Gastroesophageal sphincter (tissue), 4 donors: ENCODE data around the gene FBXO38. TPM values are rescaled to one million over a fixed set of nuclear protein-coding genes. Genes with fewer than 3 reads are reported as not detected.

Experiments used
- ATAC-seq: fragments of 150-250 bp; one replicate; pipeline ENCODE4 v1.9.1; 2016; ENCODE audit warnings: mild to moderate bottlenecking, moderate library complexity
- H3K27ac ChIP-seq, 4 donors: fragments of 200-600 bp; sonication (generic) in 3 of 4; 1 replicate in 3 of 4; 2 replicates in 1 of 4; pipeline ENCODE4 v1.5.1; 2016 to 2019
- H3K27me3 ChIP-seq: fragments of 200-600 bp; sonication (generic); one replicate; pipeline ENCODE4 v1.5.1; 2019
- H3K36me3 ChIP-seq, 2 donors: fragments of 200-600 bp; sonication (generic); one replicate each; pipeline ENCODE4 v1.5.1; 2019; ENCODE audit warnings: control low read depth in 1 of 2
- H3K4me1 ChIP-seq, 3 donors: fragments of 200-600 bp; sonication (generic); 1 replicate in 2 of 3; 2 replicates in 1 of 3; pipeline ENCODE4 v1.5.1; 2016 to 2019; ENCODE audit warnings: control low read depth in 2 of 3
- H3K4me3 ChIP-seq, 2 donors: fragments of 200-600 bp; sonication (generic); one replicate each; pipeline ENCODE4 v1.5.1; 2019; ENCODE audit warnings: mild to moderate bottlenecking in 1 of 2, moderate library complexity in 1 of 2
- H3K9me3 ChIP-seq, 3 donors: fragments of 200-600 bp; sonication (generic); one replicate each; pipeline ENCODE4 v1.5.1; 2017 to 2019; ENCODE audit warnings: control low read depth in 2 of 3
- CTCF ChIP-seq, 4 experiments: fragments of 200-600 bp in 2 of 4; fragments of 450-650 bp in 2 of 4; sonication (generic) in 1 of 4; IDR thresholded peaks; one replicate each; pipeline ENCODE4 v1.5.1; 2017 to 2019; ENCODE audit warnings: antibody characterized with exemption in 4 of 4, mild to moderate bottlenecking in 2 of 4, moderate library complexity in 2 of 4
- EP300 ChIP-seq: sonication (generic); formaldehyde crosslinking; IDR thresholded peaks from one replicate; pipeline ENCODE4 v1.6.1; 2017; ENCODE audit warnings: antibody characterized with exemption, mild to moderate bottlenecking
- POLR2A ChIP-seq, 2 donors: fragments of 450-650 bp; IDR thresholded peaks; one replicate each; pipeline ENCODE4 v1.6.1; 2017; ENCODE audit warnings: antibody characterized with exemption in 2 of 2, mild to moderate bottlenecking in 2 of 2, moderate library complexity in 1 of 2
- POLR2AphosphoS5 ChIP-seq: sonication (generic); formaldehyde crosslinking; IDR thresholded peaks from one replicate; pipeline ENCODE4 v1.6.1; 2017; ENCODE audit warnings: antibody characterized with exemption
- WGBS, 2 donors: methylation state at CpG; one replicate each; pipeline ENCODE4 v1.1.5; 2018; ENCODE audit warnings: low coverage in 1 of 2; 5-methylcytosine and 5-hydroxymethylcytosine counted together
- total RNA-seq, 4 donors: library from RNA; depleted of rRNA; stranded (reverse); fragments of >200 nt; gene quantifications; one replicate each; pipeline ENCODE4 v1.1.0, GENCODE V29; 2016

The FBXO38 gene
- total RNA-seq, 4 donors from 2014 or later: 29.6 to 80.2 (median 40.7) TPM

GRCh38 chr5:148421661-148422060, 37.9 kb downstream of the FBXO38 start:
- Histone ChIP-seq H3K9me3 (no peaks in the 10 kb centered on the region), H3K27ac (no peak overlapping the region), H3K36me3 (peaks cover 27 to 92% of the 10 kb centered on the region in 2 donors), H3K27me3 (no peaks in the 10 kb centered on the region), H3K4me1 (no peaks in the 10 kb centered on the region), H3K4me3 (no peak overlapping the region)
- 69 to 100% methylated on average over 1 to 2 of the region's 2 CpGs for WGBS, 2 donors
- no peak for TF ChIP-seq EP300
- TF ChIP-seq CTCF (IDR thresholded peaks at IDR 0.05): no peak
- TF ChIP-seq POLR2AphosphoS5: no peak
- no peak for TF ChIP-seq POLR2A (IDR thresholded peaks at IDR 0.05)
- no peak for ATAC-seq

GRCh38 chr5:148425808-148426207, 42.0 kb downstream of the FBXO38 start:
- Histone ChIP-seq H3K27ac (no peak overlapping the region), H3K36me3 (peaks cover 21 to 72% of the 10 kb centered on the region in 2 donors), H3K4me3 (no peak overlapping the region), H3K4me1 (peaks cover 0 to 16% (median 0%) of the 10 kb centered on the region in 3 donors), H3K9me3 (no peaks in the 10 kb centered on the region), H3K27me3 (no peaks in the 10 kb centered on the region)
- WGBS, 2 donors: 92% methylated on average over 1 of the region's 1 CpG; no CpG with 5 or more reads in 1 of the 2 donors
- no peak for ATAC-seq
- TF ChIP-seq CTCF (IDR thresholded peaks at IDR 0.05) (no peak), POLR2AphosphoS5 (no peak)

DNA sequence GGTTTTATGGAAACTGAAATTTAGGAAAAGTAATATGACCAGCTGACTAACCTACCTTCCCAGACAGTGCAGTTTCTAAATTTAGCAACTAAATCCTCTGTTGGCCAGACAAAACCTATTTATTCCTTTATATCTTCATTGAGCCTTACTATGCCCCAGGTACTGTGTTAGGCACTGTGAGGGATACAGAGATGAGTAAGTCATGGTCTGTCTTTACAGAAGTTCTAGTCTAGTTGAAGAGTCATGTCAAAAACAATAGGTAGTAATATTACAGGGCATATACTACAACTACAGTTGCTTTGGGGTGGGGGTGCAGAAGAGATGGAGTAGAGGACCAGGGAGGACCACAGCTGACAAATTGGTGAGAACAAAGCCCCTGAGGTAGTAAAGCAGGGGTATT, 42.8 kb downstream of the FBXO38 start:
- peaks cover 21 to 67% of the 10 kb centered on the region in 2 donors for H3K36me3 ChIP-seq
- H3K4me3 ChIP-seq: no peak overlapping the region
- H3K4me1 ChIP-seq: peaks cover 0 to 16% (median 0%) of the 10 kb centered on the region in 3 donors
- TF ChIP-seq POLR2A (IDR thresholded peaks at IDR 0.05) (no peak), POLR2AphosphoS5 (no peak), CTCF (IDR thresholded peaks at IDR 0.05) (no peak), EP300 (no peak)
- H3K27me3 ChIP-seq: no peaks in the 10 kb centered on the region
- no peak for ATAC-seq
- H3K27ac ChIP-seq: no peak overlapping the region
- no peaks in the 10 kb centered on the region for H3K9me3 ChIP-seq

DNA sequence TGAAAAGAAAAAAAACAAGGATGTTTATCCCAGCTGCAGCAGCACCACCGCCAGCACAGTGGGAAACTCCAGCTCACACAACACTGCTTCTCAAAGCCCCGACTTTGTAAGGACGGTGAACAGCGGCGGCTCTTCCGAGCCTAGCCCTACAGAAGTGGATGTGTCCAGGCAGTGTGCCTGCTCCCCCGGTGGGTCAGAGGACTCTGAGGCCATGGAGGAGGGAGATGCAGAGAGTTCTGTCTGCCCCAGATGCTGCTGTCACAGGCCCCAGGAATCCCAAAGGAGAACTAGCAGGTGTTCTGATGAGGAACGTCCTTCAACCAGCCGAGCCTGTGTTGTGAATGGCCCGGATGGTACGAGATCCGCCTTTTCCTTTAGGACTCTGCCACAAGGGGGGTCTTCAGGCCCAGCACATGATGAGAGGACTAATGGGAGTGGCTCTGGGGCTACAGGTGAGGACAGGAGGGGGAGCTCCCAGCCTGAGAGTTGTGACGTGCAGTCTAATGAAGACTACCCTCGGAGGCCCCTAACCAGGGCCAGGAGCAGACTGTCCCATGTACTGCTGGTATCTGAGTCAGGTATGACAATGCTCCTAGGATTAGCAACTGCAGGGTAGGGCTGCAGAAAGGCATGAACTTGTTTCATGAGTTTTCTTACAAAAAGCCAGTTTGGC, 43.7 kb downstream of the FBXO38 start:
- TF ChIP-seq POLR2A (IDR thresholded peaks at IDR 0.05): no peak
- no peak for TF ChIP-seq EP300
- no peak for TF ChIP-seq CTCF (IDR thresholded peaks at IDR 0.05)
- TF ChIP-seq POLR2AphosphoS5: no peak
- Histone ChIP-seq H3K36me3 (peaks cover 21 to 61% of the 10 kb centered on the region in 2 donors), H3K4me3 (no peak overlapping the region), H3K9me3 (no peaks in the 10 kb centered on the region), H3K27me3 (no peaks in the 10 kb centered on the region), H3K27ac (no peak overlapping the region), H3K4me1 (peaks cover 0 to 16% (median 0%) of the 10 kb centered on the region in 3 donors)
- no peak for ATAC-seq
- 61% methylated on average over 2 of the region's 14 CpGs; no CpG with 5 or more reads in 1 of the 2 donors for WGBS, 2 donors

GRCh38 chr5:148428848-148429247, 45.1 kb downstream of the FBXO38 start:
- ATAC-seq: no peak
- TF ChIP-seq EP300 (no peak), POLR2A (IDR thresholded peaks at IDR 0.05) (no peak), CTCF (IDR thresholded peaks at IDR 0.05) (no peak), POLR2AphosphoS5 (no peak)
- whole genome bisulfite sequencing, 2 donors: 92 to 100% methylated on average over 2 of the region's 2 CpGs
- Histone ChIP-seq H3K36me3 (peaks cover 19 to 60% of the 10 kb centered on the region in 2 donors), H3K9me3 (no peaks in the 10 kb centered on the region), H3K27me3 (no peaks in the 10 kb centered on the region), H3K27ac (no peak overlapping the region), H3K4me1 (peaks cover 0 to 16% (median 0%) of the 10 kb centered on the region in 3 donors), H3K4me3 (no peak overlapping the region)
